WTC11 (cell line): Measurements from ENCODE around the gene ADAM19. TPM values are rescaled to one million over a fixed set of nuclear protein-coding genes. Genes with fewer than 3 reads are reported as not detected.

Experiments
- ATAC-seq: fragments of 200-7000 bp; cut with Tn5 transposase; 2 replicates; pipeline ENCODE4 v1.10.0; 2021; ENCODE audit warnings: mild to moderate bottlenecking, moderate library complexity
- CTCF ChIA-PET: fragments of 300-600 bp; sonication (Branson Sonifier 250); formaldehyde crosslinking; loops from one replicate; lab custom pipeline; 2021; ENCODE audit warnings: antibody characterized with exemption; lab: Charles Lee
- POLR2A ChIA-PET: fragments of 350-600 bp; sonication (Branson Sonifier 250); formaldehyde crosslinking; loops from one replicate; lab custom pipeline; 2021; ENCODE audit warnings: antibody characterized with exemption; lab: Charles Lee
- DNase-seq: peaks from one replicate; pipeline ENCODE4 v3.0.0; 2021; ENCODE audit warnings: low spot score
- H3K27ac Mint-ChIP-seq: 2 replicates; pipeline ENCODE4 v1.8.0; 2021; ENCODE audit warnings: mixed read lengths
- H3K27me3 Mint-ChIP-seq: 2 replicates; pipeline ENCODE4 v1.8.0; 2021; ENCODE audit warnings: low read depth, mild to moderate bottlenecking, moderate library complexity, mixed read lengths
- H3K36me3 Mint-ChIP-seq: 2 replicates; pipeline ENCODE4 v1.8.0; 2021; ENCODE audit warnings: mixed read lengths
- H3K4me1 Mint-ChIP-seq: 2 replicates; pipeline ENCODE4 v1.8.0; 2022; ENCODE audit warnings: mixed read lengths
- H3K4me3 Mint-ChIP-seq: 2 replicates; pipeline ENCODE4 v1.8.0; 2021; ENCODE audit warnings: mild to moderate bottlenecking, moderate library complexity, mixed read lengths
- H3K9me3 Mint-ChIP-seq: 2 replicates; pipeline ENCODE4 v1.8.0; 2021; ENCODE audit warnings: mixed read lengths
- ATF1 ChIP-seq: sonication (generic); formaldehyde crosslinking; IDR thresholded peaks from 2 replicates; pipeline ENCODE4 v1.8.1; 2023; ENCODE audit warnings: mild to moderate bottlenecking, moderate library complexity, missing genetic modification reagents
- CREM ChIP-seq: sonication (generic); formaldehyde crosslinking; IDR thresholded peaks from 2 replicates; pipeline ENCODE4 v1.8.1; 2022; ENCODE audit warnings: mild to moderate bottlenecking, missing genetic modification reagents, moderate library complexity
- E2F4 ChIP-seq: sonication (generic); formaldehyde crosslinking; IDR thresholded peaks from 2 replicates; pipeline ENCODE4 v1.8.1; 2022; ENCODE audit warnings: low read depth, mild to moderate bottlenecking, moderate library complexity, missing genetic modification reagents, borderline replicate concordance
- E2F5 ChIP-seq: sonication (generic); formaldehyde crosslinking; IDR thresholded peaks from 2 replicates; pipeline ENCODE4 v1.8.1; 2022; ENCODE audit warnings: mild to moderate bottlenecking, moderate library complexity, missing genetic modification reagents
- GRHL2 ChIP-seq: fragments of 250-450 bp; sonication (Bioruptor Pico); IDR thresholded peaks from 2 replicates; pipeline ENCODE4 v1.8.0; 2022; ENCODE audit warnings: mild to moderate bottlenecking, moderate library complexity; ENCODE audit not compliant: insufficient replicate concordance, severe bottlenecking
- GTF2I ChIP-seq: fragments of 250-450 bp; sonication (Bioruptor Pico); conservative IDR thresholded peaks from 2 replicates; pipeline ENCODE4 v1.4.0; 2021; ENCODE audit warnings: mild to moderate bottlenecking
- HMGA2 ChIP-seq: fragments of 250-450 bp; sonication (Bioruptor Pico); IDR thresholded peaks from 2 replicates; pipeline ENCODE4 v1.4.0; 2021; ENCODE audit warnings: mild to moderate bottlenecking, moderate library complexity
- JUN ChIP-seq: sonication (generic); formaldehyde crosslinking; IDR thresholded peaks from 2 replicates; pipeline ENCODE4 v1.8.0; 2023; ENCODE audit warnings: mild to moderate bottlenecking, missing genetic modification reagents
- OVOL2 ChIP-seq: fragments of 250-450 bp; sonication (Bioruptor Pico); IDR thresholded peaks from 2 replicates; pipeline ENCODE4 v1.9.0; 2021; ENCODE audit warnings: mild to moderate bottlenecking, borderline replicate concordance
- PREB ChIP-seq: sonication (generic); formaldehyde crosslinking; IDR thresholded peaks from 2 replicates; pipeline ENCODE4 v1.8.1; 2022; ENCODE audit warnings: mild to moderate bottlenecking, missing genetic modification reagents, moderate library complexity, borderline replicate concordance
- TEAD4 ChIP-seq: sonication (generic); formaldehyde crosslinking; IDR thresholded peaks from 2 replicates; pipeline ENCODE4 v1.8.0; 2022; ENCODE audit warnings: mild to moderate bottlenecking, missing genetic modification reagents
- TP53 ChIP-seq: sonication (generic); formaldehyde crosslinking; IDR thresholded peaks from 2 replicates; pipeline ENCODE4 v1.8.1; 2023; ENCODE audit warnings: mild to moderate bottlenecking, missing genetic modification reagents
- ZNF396 ChIP-seq: fragments of 250-450 bp; sonication (Bioruptor Pico); IDR thresholded peaks from 2 replicates; pipeline ENCODE4 v1.8.0; 2021; ENCODE audit warnings: mild to moderate bottlenecking, moderate library complexity, borderline replicate concordance
- ZNF423 ChIP-seq: fragments of 250-450 bp; sonication (Bioruptor Pico); IDR thresholded peaks from 2 replicates; pipeline ENCODE4 v2.1.2; 2022; ENCODE audit warnings: mild to moderate bottlenecking, moderate library complexity
- ZSCAN18 ChIP-seq: fragments of 250-450 bp; sonication (Bioruptor Pico); IDR thresholded peaks from 2 replicates; pipeline ENCODE4 v2.1.2; 2022; ENCODE audit warnings: mild to moderate bottlenecking, moderate library complexity
- total RNA-seq: library from RNA; stranded (reverse); gene quantifications from 3 replicates; pipeline ENCODE4 v1.2.3, GENCODE V29; 2021
- TF ChIP-seq, protein P1 (sequence below): fragments of 250-450 bp; sonication (Bioruptor Pico); conservative IDR thresholded peaks from 2 replicates; pipeline ENCODE4 v1.9.0; 2021; ENCODE audit warnings: mild to moderate bottlenecking
- TF ChIP-seq, protein P2 (sequence below): sonication (generic); formaldehyde crosslinking; IDR thresholded peaks from 2 replicates; pipeline ENCODE4 v1.8.1; 2022; ENCODE audit warnings: missing genetic modification reagents, borderline replicate concordance
- TF ChIP-seq, protein P3 (sequence below): sonication (generic); formaldehyde crosslinking; IDR thresholded peaks from 2 replicates; pipeline ENCODE4 v1.8.0; 2022; ENCODE audit warnings: mild to moderate bottlenecking, missing genetic modification reagents
- TF ChIP-seq, protein P4 (sequence below): fragments of 250-450 bp; sonication (Bioruptor Pico); IDR thresholded peaks from 2 replicates; pipeline ENCODE4 v1.9.0; 2021; ENCODE audit warnings: mild to moderate bottlenecking, borderline replicate concordance

Gene ADAM19
- total RNA-seq, 1 experiment from 2014 or later: 28.6 TPM

DNA sequence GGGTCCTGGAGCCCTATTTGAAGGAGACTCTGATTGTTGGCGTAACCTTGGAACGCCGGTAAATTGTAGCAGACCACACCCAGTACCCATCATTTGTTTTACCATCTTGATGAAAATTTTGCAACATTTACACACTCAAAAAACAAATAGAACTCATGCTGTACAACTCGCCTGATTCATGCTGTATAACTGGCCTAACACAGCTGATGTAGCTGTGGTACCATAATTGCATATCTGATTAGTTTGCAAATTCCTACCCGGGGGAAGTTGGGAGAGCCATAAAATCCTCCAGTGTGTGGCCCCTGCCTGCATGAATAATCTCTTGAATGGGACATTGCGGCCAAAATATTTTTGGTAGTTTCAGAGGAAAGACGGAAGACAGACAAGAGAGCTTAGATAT, 105.9 kb downstream of the ADAM19 start:
- H3K4me3 Mint-ChIP-seq: no peak overlapping the region
- POLR2A ChIA-PET: no interaction called here
- TF ChIP-seq GRHL2 (CRISPR knock-in tag) (no peak), CREM (CRISPR knock-in tag) (no peak), ATF1 (no peak), TEAD4 (no peak), OVOL2 (CRISPR knock-in tag) (no peak), PREB (no peak), TP53 (CRISPR knock-in tag) (no peak), JUN (CRISPR knock-in tag) (no peak), ZSCAN18 (CRISPR knock-in tag) (no peak), ZNF396 (CRISPR knock-in tag) (no peak)
- TF ChIP-seq, protein P1, sequence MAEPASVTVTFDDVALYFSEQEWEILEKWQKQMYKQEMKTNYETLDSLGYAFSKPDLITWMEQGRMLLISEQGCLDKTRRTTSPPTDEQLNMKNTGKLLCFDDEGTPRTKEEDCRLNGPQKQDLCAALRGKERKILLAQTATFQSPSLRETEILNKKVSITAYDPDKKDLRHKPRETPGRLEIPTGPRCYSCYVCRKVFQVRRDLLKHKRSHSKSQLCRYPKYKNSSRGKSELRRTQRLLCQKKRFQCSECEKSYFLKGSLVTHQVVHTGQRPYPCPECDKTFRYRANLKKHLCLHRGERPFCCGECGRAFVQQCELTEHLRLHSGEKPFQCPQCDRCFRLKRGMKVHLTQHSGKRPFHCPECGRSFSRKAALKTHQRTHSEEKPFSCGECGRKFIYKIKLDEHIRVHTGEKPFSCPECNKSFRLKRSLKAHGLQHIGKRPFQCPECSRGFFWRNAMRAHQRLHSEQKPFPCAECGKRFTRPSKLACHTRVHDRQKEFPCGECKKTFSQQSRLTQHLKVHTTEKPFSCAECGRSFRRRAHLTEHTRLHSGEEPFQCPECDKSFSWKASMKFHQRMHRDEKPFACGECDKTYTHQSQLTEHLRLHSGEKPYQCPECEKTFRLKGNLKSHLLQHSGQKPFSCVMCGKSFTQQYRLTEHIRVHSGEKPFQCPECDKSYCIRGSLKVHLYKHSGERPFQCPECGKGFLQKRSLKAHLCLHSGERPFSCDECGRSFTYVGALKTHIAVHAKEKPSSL: no peak
- TF ChIP-seq, protein P2, sequence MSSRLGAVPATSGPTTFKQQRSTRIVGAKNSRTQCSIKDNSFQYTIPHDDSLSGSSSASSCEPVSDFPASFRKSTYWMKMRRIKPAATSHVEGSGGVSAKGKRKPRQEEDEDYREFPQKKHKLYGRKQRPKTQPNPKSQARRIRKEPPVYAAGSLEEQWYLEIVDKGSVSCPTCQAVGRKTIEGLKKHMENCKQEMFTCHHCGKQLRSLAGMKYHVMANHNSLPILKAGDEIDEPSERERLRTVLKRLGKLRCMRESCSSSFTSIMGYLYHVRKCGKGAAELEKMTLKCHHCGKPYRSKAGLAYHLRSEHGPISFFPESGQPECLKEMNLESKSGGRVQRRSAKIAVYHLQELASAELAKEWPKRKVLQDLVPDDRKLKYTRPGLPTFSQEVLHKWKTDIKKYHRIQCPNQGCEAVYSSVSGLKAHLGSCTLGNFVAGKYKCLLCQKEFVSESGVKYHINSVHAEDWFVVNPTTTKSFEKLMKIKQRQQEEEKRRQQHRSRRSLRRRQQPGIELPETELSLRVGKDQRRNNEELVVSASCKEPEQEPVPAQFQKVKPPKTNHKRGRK: no peak
- TF ChIP-seq, protein P3, sequence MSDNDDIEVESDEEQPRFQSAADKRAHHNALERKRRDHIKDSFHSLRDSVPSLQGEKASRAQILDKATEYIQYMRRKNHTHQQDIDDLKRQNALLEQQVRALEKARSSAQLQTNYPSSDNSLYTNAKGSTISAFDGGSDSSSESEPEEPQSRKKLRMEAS: no peak
- CTCF ChIA-PET: interaction anchor here (1.1 to 3.9 kb wide), 7 partner anchors 9 to 166 kb away, joined by 3 to 57 read pairs (median 4); partner anchors contain the start of gene NIPAL4
- no peaks in the 10 kb centered on the region for H3K9me3 Mint-ChIP-seq
- no peaks in the 10 kb centered on the region for H3K36me3 Mint-ChIP-seq
- no peak for ATAC-seq
- H3K4me1 Mint-ChIP-seq: peaks cover under 1% of the 10 kb centered on the region; the same call in 1 of the 2 replicates
- DNase-seq: no peak
- H3K27me3 Mint-ChIP-seq: no peaks in the 10 kb centered on the region; the same call in 1 of the 2 replicates
- no peak overlapping the region for H3K27ac Mint-ChIP-seq

- H3K27ac Mint-ChIP-seq: no peak overlapping the region
- H3K4me3 Mint-ChIP-seq: no peak overlapping the region
- POLR2A ChIA-PET: no interaction called here
- no peak for ATAC-seq
- TF ChIP-seq, protein P4, sequence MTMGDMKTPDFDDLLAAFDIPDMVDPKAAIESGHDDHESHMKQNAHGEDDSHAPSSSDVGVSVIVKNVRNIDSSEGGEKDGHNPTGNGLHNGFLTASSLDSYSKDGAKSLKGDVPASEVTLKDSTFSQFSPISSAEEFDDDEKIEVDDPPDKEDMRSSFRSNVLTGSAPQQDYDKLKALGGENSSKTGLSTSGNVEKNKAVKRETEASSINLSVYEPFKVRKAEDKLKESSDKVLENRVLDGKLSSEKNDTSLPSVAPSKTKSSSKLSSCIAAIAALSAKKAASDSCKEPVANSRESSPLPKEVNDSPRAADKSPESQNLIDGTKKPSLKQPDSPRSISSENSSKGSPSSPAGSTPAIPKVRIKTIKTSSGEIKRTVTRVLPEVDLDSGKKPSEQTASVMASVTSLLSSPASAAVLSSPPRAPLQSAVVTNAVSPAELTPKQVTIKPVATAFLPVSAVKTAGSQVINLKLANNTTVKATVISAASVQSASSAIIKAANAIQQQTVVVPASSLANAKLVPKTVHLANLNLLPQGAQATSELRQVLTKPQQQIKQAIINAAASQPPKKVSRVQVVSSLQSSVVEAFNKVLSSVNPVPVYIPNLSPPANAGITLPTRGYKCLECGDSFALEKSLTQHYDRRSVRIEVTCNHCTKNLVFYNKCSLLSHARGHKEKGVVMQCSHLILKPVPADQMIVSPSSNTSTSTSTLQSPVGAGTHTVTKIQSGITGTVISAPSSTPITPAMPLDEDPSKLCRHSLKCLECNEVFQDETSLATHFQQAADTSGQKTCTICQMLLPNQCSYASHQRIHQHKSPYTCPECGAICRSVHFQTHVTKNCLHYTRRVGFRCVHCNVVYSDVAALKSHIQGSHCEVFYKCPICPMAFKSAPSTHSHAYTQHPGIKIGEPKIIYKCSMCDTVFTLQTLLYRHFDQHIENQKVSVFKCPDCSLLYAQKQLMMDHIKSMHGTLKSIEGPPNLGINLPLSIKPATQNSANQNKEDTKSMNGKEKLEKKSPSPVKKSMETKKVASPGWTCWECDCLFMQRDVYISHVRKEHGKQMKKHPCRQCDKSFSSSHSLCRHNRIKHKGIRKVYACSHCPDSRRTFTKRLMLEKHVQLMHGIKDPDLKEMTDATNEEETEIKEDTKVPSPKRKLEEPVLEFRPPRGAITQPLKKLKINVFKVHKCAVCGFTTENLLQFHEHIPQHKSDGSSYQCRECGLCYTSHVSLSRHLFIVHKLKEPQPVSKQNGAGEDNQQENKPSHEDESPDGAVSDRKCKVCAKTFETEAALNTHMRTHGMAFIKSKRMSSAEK (CRISPR knock-in tag): no peak
- TF ChIP-seq GTF2I (CRISPR knock-in tag): peak; percentile 55; the same call in 1 of the 2 replicates
- TF ChIP-seq HMGA2 (CRISPR knock-in tag): no peak
- no peak for TF ChIP-seq E2F5
- no peak for TF ChIP-seq E2F4 (CRISPR knock-in tag)
- no peak for TF ChIP-seq ZNF423 (CRISPR knock-in tag)
- peaks cover 6% of the 10 kb centered on the region for H3K4me1 Mint-ChIP-seq
- no peaks in the 10 kb centered on the region for H3K9me3 Mint-ChIP-seq
- CTCF ChIA-PET: interaction anchor here (1.4 to 3.9 kb wide), 4 partner anchors 9 to 165 kb away, joined by 3 to 57 read pairs (median 6); partner anchors contain the start of gene NIPAL4
- no peak for DNase-seq
- no peaks in the 10 kb centered on the region for H3K36me3 Mint-ChIP-seq
- H3K27me3 Mint-ChIP-seq: no peaks in the 10 kb centered on the region; the same call in 1 of the 2 replicates
Measured at GRCh38 chr5:157469073-157469472, 106.5 kb downstream of the ADAM19 start.
